Ovary (tissue), 9 donors: Measurements from ENCODE around the gene MPND. TPM values are rescaled to one million over a fixed set of nuclear protein-coding genes. Genes with fewer than 3 reads are reported as not detected.

Source experiments
- DNase-seq, 5 donors: peaks; one replicate each; pipeline ENCODE4 v3.0.0-alpha.2; 2019 to 2020
- H3K27ac ChIP-seq, 2 donors: fragments of 200-600 bp; one replicate each; pipeline versions ENCODE4 v1.5.1 to v1.8.0; 2019 to 2022
- H3K27me3 ChIP-seq: fragments of 200-600 bp; one replicate; pipeline ENCODE4 v1.8.0; 2022
- H3K36me3 ChIP-seq: fragments of 200-600 bp; sonication (generic); one replicate; pipeline ENCODE4 v1.5.1; 2019
- H3K4me1 ChIP-seq: one replicate; pipeline ENCODE4 v1.8.1; 2013; ENCODE audit warnings: mild to moderate bottlenecking, moderate library complexity; ENCODE audit not compliant: insufficient read depth
- H3K4me3 ChIP-seq: fragments of 200-600 bp; sonication (generic); one replicate; pipeline ENCODE4 v1.5.1; 2017
- H3K9me3 ChIP-seq, 2 donors: fragments of 200-600 bp in 1 of 2; sonication (generic) in 1 of 2; one replicate each; pipeline versions ENCODE4 v1.5.1 to v1.8.1; 2013 to 2019; ENCODE audit warnings: mild to moderate bottlenecking in 1 of 2, moderate library complexity in 1 of 2
- EP300 ChIP-seq: sonication (generic); formaldehyde crosslinking; IDR thresholded peaks from one replicate; pipeline ENCODE4 v1.6.1; 2017; ENCODE audit warnings: antibody characterized with exemption
- POLR2A ChIP-seq: fragments of 450-650 bp; IDR thresholded peaks from one replicate; pipeline ENCODE4 v1.6.1; 2017; ENCODE audit warnings: antibody characterized with exemption, mild to moderate bottlenecking, moderate library complexity
- WGBS, 3 donors: extraction: QIAGEN DNeasy Blood & Tissue Kit in 1 of 3; methylation state at CpG; one replicate each; pipeline versions ENCODE4 v1.1.5 to v1.1.7; 2013 to 2017; 5-methylcytosine and 5-hydroxymethylcytosine counted together
- intact Hi-C, 4 donors: fragments of 100-400 bp; cut with DNase I; formaldehyde crosslinking; loops; one replicate each; pipeline versions ENCODE4 v1.11.0 to v1.15.1; 2022 to 2023
- polyA plus RNA-seq, 2 donors: library from polyadenylated mRNA; stranded (reverse); fragments of 200-250 nt in 1 of 2; fragments of 350-450 nt in 1 of 2; fragmentation: Illumina TruSeq in 1 of 2; extraction: RNeasy Lipid Tissue Mini Kit (QIAGEN cat#74804) in 1 of 2; gene quantifications; one replicate each; pipeline ENCODE4 v1.2.3, GENCODE V29; 2013 to 2014
- total RNA-seq, 7 donors: library from RNA; depleted of rRNA in 2 of 7; stranded (reverse); fragments of >200 nt in 2 of 7; fragmentation: NEBNext Ultra II Directional in 3 of 7; extraction: Animal tissue kit (Norgen Biotek cat#: 25700) in 3 of 7; gene quantifications; one replicate each; pipeline versions ENCODE4 v1.1.0 to v1.2.4, GENCODE V29; 2016 to 2023
- TF ChIP-seq, protein P1 (sequence below), 3 donors: fragments of 450-650 bp in 2 of 3; fragments of 200-600 bp in 1 of 3; IDR thresholded peaks; one replicate each; pipeline versions ENCODE4 v1.5.1 to v1.8.0; 2016 to 2022; ENCODE audit warnings: antibody characterized with exemption in 3 of 3, mild to moderate bottlenecking in 1 of 3
- donor health status: DM: no; HTN: no; CAD: no; lungs with moderate emphysema.
- donor health status: DM: no; HTN: no; CAD: no.
- donor health status: Bipolar disorder and iron deficiency.
- donor health status: DM: yes; HTN: yes; CAD: no.
- donor health status: DM: no; HTN: no; CAD: no.
- donor health status: DM: yes; HTN: yes; CAD: no.

Gene MPND
- total and polyA plus RNA-seq, 9 donors: 2.4 to 31.1 (median 15.1) TPM

DNA sequence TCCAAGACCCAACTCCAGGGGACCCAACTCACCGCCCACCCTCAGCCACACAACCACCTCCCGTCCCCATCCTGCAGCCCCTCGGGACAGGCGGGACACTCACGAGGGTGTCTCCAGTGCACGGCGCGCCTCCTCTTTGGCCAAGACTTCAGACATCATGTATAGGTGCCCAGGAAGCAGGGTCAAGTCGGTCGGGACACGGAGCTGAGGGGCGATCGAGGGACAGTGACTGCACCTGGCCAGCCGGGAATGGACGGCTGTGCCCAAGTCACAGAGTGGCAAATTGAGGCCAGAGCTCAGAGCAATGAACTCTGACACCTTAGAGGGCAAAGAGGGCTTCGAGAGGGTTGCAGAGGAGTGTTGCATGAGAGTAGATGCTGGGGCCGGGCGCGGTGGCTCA is 13.5 kb upstream of the MPND start:
- WGBS, 3 donors: 94 to 96% (median 94%) methylated on average over 19 of the region's 19 CpGs
- Histone ChIP-seq H3K9me3 (no peaks in the 10 kb centered on the region), H3K27me3 (no peaks in the 10 kb centered on the region), H3K4me3 (no peak overlapping the region), H3K27ac (no peak overlapping the region), H3K36me3 (no peaks in the 10 kb centered on the region), H3K4me1 (peaks cover 6% of the 10 kb centered on the region)
- TF ChIP-seq, protein P1, sequence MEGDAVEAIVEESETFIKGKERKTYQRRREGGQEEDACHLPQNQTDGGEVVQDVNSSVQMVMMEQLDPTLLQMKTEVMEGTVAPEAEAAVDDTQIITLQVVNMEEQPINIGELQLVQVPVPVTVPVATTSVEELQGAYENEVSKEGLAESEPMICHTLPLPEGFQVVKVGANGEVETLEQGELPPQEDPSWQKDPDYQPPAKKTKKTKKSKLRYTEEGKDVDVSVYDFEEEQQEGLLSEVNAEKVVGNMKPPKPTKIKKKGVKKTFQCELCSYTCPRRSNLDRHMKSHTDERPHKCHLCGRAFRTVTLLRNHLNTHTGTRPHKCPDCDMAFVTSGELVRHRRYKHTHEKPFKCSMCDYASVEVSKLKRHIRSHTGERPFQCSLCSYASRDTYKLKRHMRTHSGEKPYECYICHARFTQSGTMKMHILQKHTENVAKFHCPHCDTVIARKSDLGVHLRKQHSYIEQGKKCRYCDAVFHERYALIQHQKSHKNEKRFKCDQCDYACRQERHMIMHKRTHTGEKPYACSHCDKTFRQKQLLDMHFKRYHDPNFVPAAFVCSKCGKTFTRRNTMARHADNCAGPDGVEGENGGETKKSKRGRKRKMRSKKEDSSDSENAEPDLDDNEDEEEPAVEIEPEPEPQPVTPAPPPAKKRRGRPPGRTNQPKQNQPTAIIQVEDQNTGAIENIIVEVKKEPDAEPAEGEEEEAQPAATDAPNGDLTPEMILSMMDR (IDR thresholded peaks at IDR 0.05): no peak
- TF ChIP-seq EP300 (no peak), POLR2A (no peak)
- intact Hi-C loops: no loop called here
- peak in 3 of 5 donors; percentile 36 to 55 (median 55) for DNase-seq

DNA sequence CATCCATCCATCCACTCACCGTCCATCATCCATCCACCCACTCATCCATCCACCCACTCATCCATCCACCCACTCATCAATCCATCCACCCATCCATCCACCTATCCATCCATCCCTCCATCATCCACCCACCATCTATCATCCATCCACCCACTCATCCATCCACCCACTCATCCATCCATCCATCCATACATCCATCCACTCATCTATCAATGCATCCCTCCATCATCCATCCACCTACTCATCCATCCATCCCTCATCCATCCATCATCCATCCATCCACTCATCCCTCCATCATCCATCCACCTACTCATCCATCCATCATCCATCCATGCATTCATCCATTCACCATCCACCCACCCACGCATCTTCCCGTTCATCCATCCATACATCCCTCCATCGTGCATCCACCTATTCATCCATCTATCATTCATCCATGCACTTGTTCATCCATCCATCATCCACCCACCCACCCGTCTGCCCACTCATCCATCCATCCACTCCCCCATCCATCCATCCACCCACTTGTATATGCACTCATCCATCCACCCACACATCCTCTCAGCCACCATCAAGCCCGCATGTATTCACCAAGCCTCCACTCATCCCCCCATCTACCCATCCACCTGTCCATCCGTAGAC is 8.3 kb upstream of the MPND start:
- Histone ChIP-seq H3K4me1 (peaks cover 4% of the 10 kb centered on the region), H3K27me3 (no peaks in the 10 kb centered on the region), H3K4me3 (no peak overlapping the region), H3K27ac (no peak overlapping the region), H3K9me3 (no peaks in the 10 kb centered on the region), H3K36me3 (no peaks in the 10 kb centered on the region)
- TF ChIP-seq POLR2A (no peak), EP300 (no peak)
- TF ChIP-seq, protein P1 (IDR thresholded peaks at IDR 0.05): no peak
- 93% methylated on average over 7 of the region's 7 CpGs for WGBS, 3 donors
- intact Hi-C loops: no loop called here
- no peak for DNase-seq

DNA sequence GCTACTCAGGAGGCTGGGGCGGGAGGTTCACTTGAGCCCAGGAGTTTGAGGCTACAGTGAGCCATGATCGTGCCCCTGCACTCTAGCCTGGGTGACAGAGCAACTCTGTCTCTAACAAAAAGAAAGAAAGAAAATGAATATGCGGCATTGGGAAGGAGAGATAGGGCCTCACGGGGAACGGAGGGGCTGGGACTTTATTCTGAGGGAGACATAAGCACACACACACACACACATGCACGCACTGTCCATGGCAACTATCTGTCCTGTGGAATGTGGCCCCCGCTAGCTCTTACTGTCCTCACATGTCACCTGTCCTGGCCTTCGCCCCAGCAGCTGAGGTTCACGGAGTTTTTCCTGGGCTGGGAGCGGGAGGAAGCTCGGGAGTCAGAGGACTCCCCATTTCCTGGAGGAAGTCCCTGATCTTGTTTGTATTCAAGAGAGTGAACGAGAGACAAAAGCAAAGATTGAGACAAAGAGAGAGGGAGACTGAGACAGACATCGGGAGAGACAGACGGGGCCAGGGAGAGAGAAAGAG is 5.4 kb upstream of the MPND start:
- Histone ChIP-seq H3K4me1 (peaks cover 8% of the 10 kb centered on the region), H3K9me3 (no peaks in the 10 kb centered on the region), H3K4me3 (peak overlapping the region; percentile 41), H3K27me3 (no peaks in the 10 kb centered on the region), H3K27ac (peak overlapping the region; percentile 30 to 37), H3K36me3 (no peaks in the 10 kb centered on the region)
- WGBS, 3 donors: 4 to 10% (median 5%) methylated on average over 14 of the region's 14 CpGs
- DNase-seq: peak in 2 of 5 donors; percentile 37 to 40
- TF ChIP-seq, protein P1 (IDR thresholded peaks at IDR 0.05): no peak
- TF ChIP-seq EP300 (no peak), POLR2A (no peak)
- intact Hi-C loops: no loop called here

DNA sequence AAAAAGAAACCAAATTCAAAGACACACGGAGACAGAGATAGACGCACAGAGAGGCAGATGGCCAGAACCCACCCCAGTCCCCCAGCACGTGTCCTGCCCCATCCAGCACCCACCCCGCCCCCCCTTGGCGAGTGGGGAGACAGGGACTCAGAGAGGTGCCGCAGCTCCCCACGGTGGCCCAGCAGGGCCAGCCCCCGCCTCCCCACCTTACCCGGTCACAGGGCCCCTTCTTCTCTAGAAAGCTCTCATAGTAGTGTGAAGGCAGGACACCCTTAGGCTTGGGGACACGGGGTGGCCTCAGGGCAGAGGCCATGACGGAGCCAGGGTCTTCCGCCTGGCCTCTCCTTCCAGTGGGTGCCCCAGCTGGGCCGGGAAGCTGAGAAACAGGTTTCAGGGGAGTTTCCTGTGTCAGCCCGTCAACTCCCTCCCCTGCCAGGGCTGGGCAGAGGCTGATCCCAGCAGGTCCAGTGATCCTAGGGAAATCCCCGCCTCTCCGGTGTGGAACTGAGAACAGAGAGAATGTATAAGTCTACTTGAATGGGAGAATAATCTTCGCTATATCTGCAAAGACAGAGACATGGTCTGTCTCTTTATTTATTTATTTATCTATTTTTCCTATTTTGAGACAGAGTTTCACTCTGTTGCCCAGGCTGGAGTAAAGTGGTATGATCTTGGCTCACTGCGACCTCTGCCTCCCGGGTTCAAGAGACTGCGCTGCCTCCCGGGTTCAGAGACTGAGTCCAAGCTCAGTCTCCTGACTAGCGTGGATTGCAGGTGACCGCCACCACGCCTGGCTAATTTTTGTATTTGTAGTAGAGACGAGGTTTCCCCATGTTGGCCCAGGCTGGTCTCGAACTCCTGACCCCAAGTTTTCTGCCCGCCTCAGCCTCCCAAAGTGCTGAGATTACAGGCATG is 4.7 kb upstream of the MPND start, which contains the start of gene STAP2:
Gene STAP2, minus strand, starts transcription at position 387 of the 915 bp plus-strand sequence. Its CDS starts 74 bp downstream, at position 313.
- peak within 1 kb of the TSS; percentile 41 for H3K4me3 ChIP-seq
- peaks cover 8% of the 10 kb centered on the region for H3K4me1 ChIP-seq
- 28 to 39% (median 31%) methylated on average over 27 of the region's 27 CpGs for WGBS, 3 donors
- H3K27me3 ChIP-seq: no peaks in the 10 kb centered on the region
- H3K9me3 ChIP-seq: no peaks in the 10 kb centered on the region
- no peaks in the 10 kb centered on the region for H3K36me3 ChIP-seq
- TF ChIP-seq POLR2A (no peak), EP300 (no peak)
- TF ChIP-seq, protein P1 (IDR thresholded peaks at IDR 0.05): no peak
- intact Hi-C loops: no loop called here
- peak within 1 kb of the TSS; percentile 30 to 37 for H3K27ac ChIP-seq
- peak in 4 of 5 donors; percentile 44 to 58 (median 46) for DNase-seq
